WTC11 (cell line): ENCODE data around the gene PWP1. TPM values are rescaled to one million over a fixed set of nuclear protein-coding genes. Genes with fewer than 3 reads are reported as not detected.

Source experiments
- ATAC-seq: fragments of 200-7000 bp; cut with Tn5 transposase; 2 replicates; pipeline ENCODE4 v1.10.0; 2021; ENCODE audit warnings: mild to moderate bottlenecking, moderate library complexity
- CTCF ChIA-PET: fragments of 300-600 bp; sonication (Branson Sonifier 250); formaldehyde crosslinking; loops from one replicate; lab custom pipeline; 2021; ENCODE audit warnings: antibody characterized with exemption; lab: Charles Lee
- POLR2A ChIA-PET: fragments of 350-600 bp; sonication (Branson Sonifier 250); formaldehyde crosslinking; loops from one replicate; lab custom pipeline; 2021; ENCODE audit warnings: antibody characterized with exemption; lab: Charles Lee
- DNase-seq: peaks from one replicate; pipeline ENCODE4 v3.0.0; 2021; ENCODE audit warnings: low spot score
- H3K27ac Mint-ChIP-seq: 2 replicates; pipeline ENCODE4 v1.8.0; 2021; ENCODE audit warnings: mixed read lengths
- H3K27me3 Mint-ChIP-seq: 2 replicates; pipeline ENCODE4 v1.8.0; 2021; ENCODE audit warnings: low read depth, mild to moderate bottlenecking, moderate library complexity, mixed read lengths
- H3K36me3 Mint-ChIP-seq: 2 replicates; pipeline ENCODE4 v1.8.0; 2021; ENCODE audit warnings: mixed read lengths
- H3K4me1 Mint-ChIP-seq: 2 replicates; pipeline ENCODE4 v1.8.0; 2022; ENCODE audit warnings: mixed read lengths
- H3K4me3 Mint-ChIP-seq: 2 replicates; pipeline ENCODE4 v1.8.0; 2021; ENCODE audit warnings: mild to moderate bottlenecking, moderate library complexity, mixed read lengths
- H3K9me3 Mint-ChIP-seq: 2 replicates; pipeline ENCODE4 v1.8.0; 2021; ENCODE audit warnings: mixed read lengths
- ATF2 ChIP-seq: sonication (generic); formaldehyde crosslinking; IDR thresholded peaks from 2 replicates; pipeline ENCODE4 v1.8.1; 2022; ENCODE audit warnings: low read depth, missing genetic modification reagents, borderline replicate concordance
- ATF3 ChIP-seq: sonication (generic); formaldehyde crosslinking; conservative IDR thresholded peaks from 2 replicates; pipeline ENCODE4 v1.8.1; 2022; ENCODE audit warnings: mild to moderate bottlenecking, missing genetic modification reagents
- CREM ChIP-seq: sonication (generic); formaldehyde crosslinking; IDR thresholded peaks from 2 replicates; pipeline ENCODE4 v1.8.1; 2022; ENCODE audit warnings: mild to moderate bottlenecking, missing genetic modification reagents, moderate library complexity
- E2F4 ChIP-seq: sonication (generic); formaldehyde crosslinking; IDR thresholded peaks from 2 replicates; pipeline ENCODE4 v1.8.1; 2022; ENCODE audit warnings: low read depth, mild to moderate bottlenecking, moderate library complexity, missing genetic modification reagents, borderline replicate concordance
- FOXK1 ChIP-seq: sonication (generic); formaldehyde crosslinking; IDR thresholded peaks from 2 replicates; pipeline ENCODE4 v1.8.0; 2022; ENCODE audit warnings: mild to moderate bottlenecking, moderate library complexity, missing genetic modification reagents
- FOXP4 ChIP-seq: sonication (generic); formaldehyde crosslinking; IDR thresholded peaks from 2 replicates; pipeline ENCODE4 v1.8.0; 2022; ENCODE audit warnings: mild to moderate bottlenecking, missing genetic modification reagents
- HMGA2 ChIP-seq: fragments of 250-450 bp; sonication (Bioruptor Pico); IDR thresholded peaks from 2 replicates; pipeline ENCODE4 v1.4.0; 2021; ENCODE audit warnings: mild to moderate bottlenecking, moderate library complexity
- HMGXB4 ChIP-seq: sonication (generic); formaldehyde crosslinking; IDR thresholded peaks from 2 replicates; pipeline ENCODE4 v1.8.1; 2023; ENCODE audit warnings: mild to moderate bottlenecking, moderate library complexity, missing genetic modification reagents
- KAT7 ChIP-seq: sonication (generic); formaldehyde crosslinking; IDR thresholded peaks from 2 replicates; pipeline ENCODE4 v1.8.1; 2023; ENCODE audit warnings: missing genetic modification reagents, mild to moderate bottlenecking, borderline replicate concordance
- NFATC4 ChIP-seq: fragments of 250-450 bp; sonication (Bioruptor Pico); IDR thresholded peaks from 2 replicates; pipeline ENCODE4 v1.9.0; 2021; ENCODE audit warnings: mild to moderate bottlenecking
- OVOL2 ChIP-seq: fragments of 250-450 bp; sonication (Bioruptor Pico); IDR thresholded peaks from 2 replicates; pipeline ENCODE4 v1.9.0; 2021; ENCODE audit warnings: mild to moderate bottlenecking, borderline replicate concordance
- PRRX2 ChIP-seq: fragments of 250-450 bp; sonication (Bioruptor Pico); IDR thresholded peaks from 2 replicates; pipeline ENCODE4 v1.8.0; 2021; ENCODE audit warnings: mild to moderate bottlenecking
- RORB ChIP-seq: fragments of 250-450 bp; sonication (Bioruptor Pico); IDR thresholded peaks from 2 replicates; pipeline ENCODE4 v1.9.0; 2021; ENCODE audit warnings: mild to moderate bottlenecking
- TCF7 ChIP-seq: sonication (generic); formaldehyde crosslinking; IDR thresholded peaks from 2 replicates; pipeline ENCODE4 v1.8.0; 2022; ENCODE audit warnings: mild to moderate bottlenecking, low read depth, missing genetic modification reagents, moderate library complexity
- TP53 ChIP-seq: sonication (generic); formaldehyde crosslinking; IDR thresholded peaks from 2 replicates; pipeline ENCODE4 v1.8.1; 2023; ENCODE audit warnings: mild to moderate bottlenecking, missing genetic modification reagents
- ZBTB21 ChIP-seq: sonication (generic); formaldehyde crosslinking; IDR thresholded peaks from 2 replicates; pipeline ENCODE4 v1.8.1; 2023; ENCODE audit warnings: mild to moderate bottlenecking, missing genetic modification reagents, borderline replicate concordance
- ZNF121 ChIP-seq: sonication (generic); formaldehyde crosslinking; IDR thresholded peaks from 2 replicates; pipeline ENCODE4 v1.8.0; 2023; ENCODE audit warnings: missing genetic modification reagents
- ZNF138 ChIP-seq: sonication (generic); formaldehyde crosslinking; conservative IDR thresholded peaks from 2 replicates; pipeline ENCODE4 v1.8.1; 2022; ENCODE audit warnings: mild to moderate bottlenecking, moderate library complexity, missing genetic modification reagents
- ZNF263 ChIP-seq: sonication (generic); formaldehyde crosslinking; IDR thresholded peaks from 2 replicates; pipeline ENCODE4 v1.8.1; 2022; ENCODE audit warnings: low read depth, mild to moderate bottlenecking, moderate library complexity, missing genetic modification reagents
- ZNF317 ChIP-seq: sonication (generic); formaldehyde crosslinking; IDR thresholded peaks from 2 replicates; pipeline ENCODE4 v1.8.1; 2023; ENCODE audit warnings: low read depth, mild to moderate bottlenecking, moderate library complexity, missing genetic modification reagents, borderline replicate concordance
- ZNF423 ChIP-seq: fragments of 250-450 bp; sonication (Bioruptor Pico); IDR thresholded peaks from 2 replicates; pipeline ENCODE4 v2.1.2; 2022; ENCODE audit warnings: mild to moderate bottlenecking, moderate library complexity
- total RNA-seq: library from RNA; stranded (reverse); gene quantifications from 3 replicates; pipeline ENCODE4 v1.2.3, GENCODE V29; 2021
- TF ChIP-seq, protein P1 (sequence below): sonication (generic); formaldehyde crosslinking; IDR thresholded peaks from 2 replicates; pipeline ENCODE4 v1.8.1; 2023; ENCODE audit warnings: mild to moderate bottlenecking, missing genetic modification reagents
- TF ChIP-seq, protein P2 (sequence below): sonication (generic); formaldehyde crosslinking; IDR thresholded peaks from 2 replicates; pipeline ENCODE4 v1.8.0; 2022; ENCODE audit warnings: mild to moderate bottlenecking, missing genetic modification reagents
- TF ChIP-seq, protein P3 (sequence below): fragments of 250-450 bp; sonication (Bioruptor Pico); IDR thresholded peaks from 2 replicates; pipeline ENCODE4 v1.9.0; 2021; ENCODE audit warnings: mild to moderate bottlenecking, borderline replicate concordance

Gene PWP1
- total RNA-seq, 1 experiment from 2014 or later: 54.2 TPM

DNA sequence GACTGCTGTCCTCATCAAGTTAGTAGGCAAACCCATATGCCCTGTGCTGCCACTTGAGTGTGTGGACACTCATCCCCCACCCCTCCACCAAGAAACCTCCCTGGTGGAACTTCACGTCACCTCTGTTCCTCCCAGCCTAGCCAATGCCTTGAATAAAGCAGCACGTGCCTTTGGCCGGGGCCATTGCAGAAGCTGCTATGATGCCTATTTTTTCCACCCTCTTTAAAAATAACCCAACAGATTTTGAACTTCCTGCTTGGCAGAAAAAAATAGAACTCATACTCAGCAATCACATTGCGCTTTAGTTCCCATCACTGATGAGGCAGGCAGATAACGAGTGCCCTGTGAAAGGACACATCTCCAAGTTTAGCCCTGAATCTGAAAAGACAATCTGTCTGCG lies 23.1 kb upstream of the PWP1 start:
- H3K9me3 Mint-ChIP-seq: no peaks in the 10 kb centered on the region
- ATAC-seq (no peak), DNase-seq (no peak)
- POLR2A ChIA-PET: no interaction called here
- H3K4me3 Mint-ChIP-seq: no peak overlapping the region
- CTCF ChIA-PET: interaction anchor here (1.6 to 1.8 kb wide), 2 partner anchors 8 to 14 kb away, joined by 10 to 11 read pairs; no protein-coding TSS in a partner anchor
- TF ChIP-seq HMGXB4 (CRISPR knock-in tag) (no peak), ATF3 (no peak), PRRX2 (CRISPR knock-in tag) (no peak), FOXP4 (no peak), ATF2 (CRISPR knock-in tag) (no peak), ZNF121 (no peak), NFATC4 (no peak), HMGA2 (CRISPR knock-in tag) (no peak), ZNF263 (CRISPR knock-in tag) (no peak)
- H3K4me1 Mint-ChIP-seq: peaks cover 52% of the 10 kb centered on the region
- H3K36me3 Mint-ChIP-seq: no peaks in the 10 kb centered on the region
- no peak overlapping the region for H3K27ac Mint-ChIP-seq
- 0 out of 2 replicates have a peak, but pooled peaks cover 2% of the 10 kb centered on the region for H3K27me3 Mint-ChIP-seq

- Mint-ChIP-seq H3K4me1 (peaks cover 52% of the 10 kb centered on the region), H3K27ac (no peak overlapping the region), H3K9me3 (no peaks in the 10 kb centered on the region), H3K27me3 (0 out of 2 replicates have a peak, but pooled peaks cover 3% of the 10 kb centered on the region), H3K36me3 (no peaks in the 10 kb centered on the region), H3K4me3 (no peak overlapping the region)
- ChIA-PET CTCF (interaction anchor here (1.0 to 1.8 kb wide), 2 partner anchors 13 kb away, joined by 3 to 10 read pairs; no protein-coding TSS in a partner anchor), POLR2A (no interaction called here)
- TF ChIP-seq ZNF138 (CRISPR knock-in tag) (no peak), OVOL2 (CRISPR knock-in tag) (no peak), ZNF423 (no peak), ZBTB21 (no peak), E2F4 (CRISPR knock-in tag) (no peak), HMGA2 (CRISPR knock-in tag) (no peak), TP53 (CRISPR knock-in tag) (no peak), FOXK1 (CRISPR knock-in tag) (no peak), KAT7 (CRISPR knock-in tag) (no peak), RORB (no peak), TCF7 (CRISPR knock-in tag) (no peak), ZNF317 (CRISPR knock-in tag) (no peak), CREM (CRISPR knock-in tag) (no peak)
- TF ChIP-seq, protein P1, sequence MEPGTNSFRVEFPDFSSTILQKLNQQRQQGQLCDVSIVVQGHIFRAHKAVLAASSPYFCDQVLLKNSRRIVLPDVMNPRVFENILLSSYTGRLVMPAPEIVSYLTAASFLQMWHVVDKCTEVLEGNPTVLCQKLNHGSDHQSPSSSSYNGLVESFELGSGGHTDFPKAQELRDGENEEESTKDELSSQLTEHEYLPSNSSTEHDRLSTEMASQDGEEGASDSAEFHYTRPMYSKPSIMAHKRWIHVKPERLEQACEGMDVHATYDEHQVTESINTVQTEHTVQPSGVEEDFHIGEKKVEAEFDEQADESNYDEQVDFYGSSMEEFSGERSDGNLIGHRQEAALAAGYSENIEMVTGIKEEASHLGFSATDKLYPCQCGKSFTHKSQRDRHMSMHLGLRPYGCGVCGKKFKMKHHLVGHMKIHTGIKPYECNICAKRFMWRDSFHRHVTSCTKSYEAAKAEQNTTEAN (CRISPR knock-in tag): no peak
- TF ChIP-seq, protein P2, sequence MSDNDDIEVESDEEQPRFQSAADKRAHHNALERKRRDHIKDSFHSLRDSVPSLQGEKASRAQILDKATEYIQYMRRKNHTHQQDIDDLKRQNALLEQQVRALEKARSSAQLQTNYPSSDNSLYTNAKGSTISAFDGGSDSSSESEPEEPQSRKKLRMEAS (CRISPR knock-in tag): no peak
- TF ChIP-seq, protein P3, sequence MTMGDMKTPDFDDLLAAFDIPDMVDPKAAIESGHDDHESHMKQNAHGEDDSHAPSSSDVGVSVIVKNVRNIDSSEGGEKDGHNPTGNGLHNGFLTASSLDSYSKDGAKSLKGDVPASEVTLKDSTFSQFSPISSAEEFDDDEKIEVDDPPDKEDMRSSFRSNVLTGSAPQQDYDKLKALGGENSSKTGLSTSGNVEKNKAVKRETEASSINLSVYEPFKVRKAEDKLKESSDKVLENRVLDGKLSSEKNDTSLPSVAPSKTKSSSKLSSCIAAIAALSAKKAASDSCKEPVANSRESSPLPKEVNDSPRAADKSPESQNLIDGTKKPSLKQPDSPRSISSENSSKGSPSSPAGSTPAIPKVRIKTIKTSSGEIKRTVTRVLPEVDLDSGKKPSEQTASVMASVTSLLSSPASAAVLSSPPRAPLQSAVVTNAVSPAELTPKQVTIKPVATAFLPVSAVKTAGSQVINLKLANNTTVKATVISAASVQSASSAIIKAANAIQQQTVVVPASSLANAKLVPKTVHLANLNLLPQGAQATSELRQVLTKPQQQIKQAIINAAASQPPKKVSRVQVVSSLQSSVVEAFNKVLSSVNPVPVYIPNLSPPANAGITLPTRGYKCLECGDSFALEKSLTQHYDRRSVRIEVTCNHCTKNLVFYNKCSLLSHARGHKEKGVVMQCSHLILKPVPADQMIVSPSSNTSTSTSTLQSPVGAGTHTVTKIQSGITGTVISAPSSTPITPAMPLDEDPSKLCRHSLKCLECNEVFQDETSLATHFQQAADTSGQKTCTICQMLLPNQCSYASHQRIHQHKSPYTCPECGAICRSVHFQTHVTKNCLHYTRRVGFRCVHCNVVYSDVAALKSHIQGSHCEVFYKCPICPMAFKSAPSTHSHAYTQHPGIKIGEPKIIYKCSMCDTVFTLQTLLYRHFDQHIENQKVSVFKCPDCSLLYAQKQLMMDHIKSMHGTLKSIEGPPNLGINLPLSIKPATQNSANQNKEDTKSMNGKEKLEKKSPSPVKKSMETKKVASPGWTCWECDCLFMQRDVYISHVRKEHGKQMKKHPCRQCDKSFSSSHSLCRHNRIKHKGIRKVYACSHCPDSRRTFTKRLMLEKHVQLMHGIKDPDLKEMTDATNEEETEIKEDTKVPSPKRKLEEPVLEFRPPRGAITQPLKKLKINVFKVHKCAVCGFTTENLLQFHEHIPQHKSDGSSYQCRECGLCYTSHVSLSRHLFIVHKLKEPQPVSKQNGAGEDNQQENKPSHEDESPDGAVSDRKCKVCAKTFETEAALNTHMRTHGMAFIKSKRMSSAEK (CRISPR knock-in tag): no peak
- no peak for DNase-seq
- ATAC-seq: no peak
Observed at GRCh38 chr12:107663277-107663676, 22.3 kb upstream of the PWP1 start.
